ENCODE results near the gene ERMP1.

The ERMP1 gene

GRCh38 chr9:5851445-5851844 lies 18.5 kb upstream of the ERMP1 start:
- Histone ChIP-seq H3K4me2 (ENCODE audit: low read length) (no peak overlapping the region), H3K18ac (ENCODE audit: low read length) (no peak overlapping the region), H3K27ac (ENCODE audit: low read depth, low read length) (no peak overlapping the region), H2BK5ac (ENCODE audit: low read length) (no peak overlapping the region), H3K79me2 (ENCODE audit: control insufficient read depth, insufficient read depth, low read length) (no peaks in the 10 kb centered on the region), H2BK120ac (ENCODE audit: low read depth, low read length) (no peak overlapping the region), H3K4me1 (ENCODE audit: control insufficient read depth, low read depth, low read length) (no peaks in the 10 kb centered on the region), H4K5ac (ENCODE audit: low read length) (no peak overlapping the region), H3K56ac (ENCODE audit: low read length) (no peak overlapping the region), H2BK15ac (replicated peaks; ENCODE audit: low read depth) (no peak overlapping the region), H3K4ac (ENCODE audit: low read depth, low read length) (no peak overlapping the region), H3K79me1 (ENCODE audit: low read length) (no peaks in the 10 kb centered on the region), H3K23ac (ENCODE audit: low read length) (no peak overlapping the region), H3K9ac (ENCODE audit: low read length) (no peak overlapping the region), H3K4me3 (ENCODE audit: low read length) (no peak overlapping the region), H3K27me3 (ENCODE audit: insufficient read depth, low read length, poor library complexity) (no peaks in the 10 kb centered on the region), H4K8ac (ENCODE audit: low read depth, low read length) (no peak overlapping the region), H3K36me3 (ENCODE audit: control insufficient read depth, insufficient read depth, low read length) (no peaks in the 10 kb centered on the region), H2AK5ac (ENCODE audit: low read length) (no peak overlapping the region)
- DNase-seq: no peak
- WGBS (ENCODE audit: extremely low coverage, insufficient coverage, low lambda C conversion rate): no CpG with 5 or more reads among the region's 2 CpGs

- Histone ChIP-seq H3K9ac (ENCODE audit: low read length) (no peak overlapping the region), H4K5ac (ENCODE audit: low read length) (no peak overlapping the region), H3K27ac (ENCODE audit: low read depth, low read length) (no peak overlapping the region), H3K4ac (ENCODE audit: low read depth, low read length) (no peak overlapping the region), H3K23ac (ENCODE audit: low read length) (no peak overlapping the region), H3K36me3 (ENCODE audit: control insufficient read depth, insufficient read depth, low read length) (no peaks in the 10 kb centered on the region), H3K79me2 (ENCODE audit: control insufficient read depth, insufficient read depth, low read length) (no peaks in the 10 kb centered on the region), H3K4me2 (ENCODE audit: low read length) (no peak overlapping the region), H4K8ac (ENCODE audit: low read depth, low read length) (no peak overlapping the region), H3K79me1 (ENCODE audit: low read length) (no peaks in the 10 kb centered on the region), H3K4me1 (ENCODE audit: control insufficient read depth, low read depth, low read length) (no peaks in the 10 kb centered on the region), H3K27me3 (ENCODE audit: insufficient read depth, low read length, poor library complexity) (no peaks in the 10 kb centered on the region), H2AK5ac (ENCODE audit: low read length) (no peak overlapping the region), H3K56ac (ENCODE audit: low read length) (peak overlapping the region; percentile 7), H3K18ac (ENCODE audit: low read length) (no peak overlapping the region), H3K4me3 (ENCODE audit: low read length) (no peak overlapping the region), H2BK5ac (ENCODE audit: low read length) (no peak overlapping the region), H2BK120ac (ENCODE audit: low read depth, low read length) (no peak overlapping the region), H2BK15ac (replicated peaks; ENCODE audit: low read depth) (no peak overlapping the region)
- no peak for DNase-seq
Observed at GRCh38 chr9:5850724-5851122, 17.8 kb upstream of the ERMP1 start.

GRCh38 chr9:5848372-5848882 lies 15.5 kb upstream of the ERMP1 start:
- Histone ChIP-seq H3K18ac (ENCODE audit: low read length) (no peak overlapping the region), H3K36me3 (ENCODE audit: control insufficient read depth, insufficient read depth, low read length) (no peaks in the 10 kb centered on the region), H4K8ac (ENCODE audit: low read depth, low read length) (no peak overlapping the region), H3K4me1 (ENCODE audit: control insufficient read depth, low read depth, low read length) (no peaks in the 10 kb centered on the region), H3K79me1 (ENCODE audit: low read length) (no peaks in the 10 kb centered on the region), H2BK5ac (ENCODE audit: low read length) (no peak overlapping the region), H3K9ac (ENCODE audit: low read length) (no peak overlapping the region), H3K27ac (ENCODE audit: low read depth, low read length) (no peak overlapping the region), H3K4me2 (ENCODE audit: low read length) (no peak overlapping the region), H2BK15ac (replicated peaks; ENCODE audit: low read depth) (no peak overlapping the region), H3K4me3 (ENCODE audit: low read length) (no peak overlapping the region), H3K56ac (ENCODE audit: low read length) (no peak overlapping the region), H3K79me2 (ENCODE audit: control insufficient read depth, insufficient read depth, low read length) (no peaks in the 10 kb centered on the region), H3K4ac (ENCODE audit: low read depth, low read length) (no peak overlapping the region), H2AK5ac (ENCODE audit: low read length) (no peak overlapping the region), H4K5ac (ENCODE audit: low read length) (no peak overlapping the region), H2BK120ac (ENCODE audit: low read depth, low read length) (no peak overlapping the region), H3K27me3 (ENCODE audit: insufficient read depth, low read length, poor library complexity) (no peaks in the 10 kb centered on the region), H3K23ac (ENCODE audit: low read length) (no peak overlapping the region)
- no peak for DNase-seq
- WGBS (ENCODE audit: extremely low coverage, insufficient coverage, low lambda C conversion rate): no CpG with 5 or more reads among the region's 3 CpGs

- WGBS (ENCODE audit: extremely low coverage, insufficient coverage, low lambda C conversion rate): no CpG with 5 or more reads among the region's 4 CpGs
- Histone ChIP-seq H2BK15ac (replicated peaks; ENCODE audit: low read depth) (no peak overlapping the region), H3K4ac (ENCODE audit: low read depth, low read length) (no peak overlapping the region), H2BK120ac (ENCODE audit: low read depth, low read length) (no peak overlapping the region), H3K23ac (ENCODE audit: low read length) (no peak overlapping the region), H3K56ac (ENCODE audit: low read length) (no peak overlapping the region), H3K36me3 (ENCODE audit: control insufficient read depth, insufficient read depth, low read length) (no peaks in the 10 kb centered on the region), H3K4me2 (ENCODE audit: low read length) (no peak overlapping the region), H3K4me1 (ENCODE audit: control insufficient read depth, low read depth, low read length) (no peaks in the 10 kb centered on the region), H3K79me2 (ENCODE audit: control insufficient read depth, insufficient read depth, low read length) (no peaks in the 10 kb centered on the region), H4K8ac (ENCODE audit: low read depth, low read length) (no peak overlapping the region), H3K9ac (ENCODE audit: low read length) (no peak overlapping the region), H3K79me1 (ENCODE audit: low read length) (no peaks in the 10 kb centered on the region), H4K5ac (ENCODE audit: low read length) (no peak overlapping the region), H3K18ac (ENCODE audit: low read length) (no peak overlapping the region), H2BK5ac (ENCODE audit: low read length) (no peak overlapping the region), H3K4me3 (ENCODE audit: low read length) (no peak overlapping the region), H3K27ac (ENCODE audit: low read depth, low read length) (no peak overlapping the region), H3K27me3 (ENCODE audit: insufficient read depth, low read length, poor library complexity) (no peaks in the 10 kb centered on the region), H2AK5ac (ENCODE audit: low read length) (no peak overlapping the region)
- no peak for DNase-seq
Observed at GRCh38 chr9:5846501-5846921, 13.6 kb upstream of the ERMP1 start.

- Histone ChIP-seq H3K4me1 (ENCODE audit: control insufficient read depth, low read depth, low read length) (no peaks in the 10 kb centered on the region), H3K27me3 (ENCODE audit: insufficient read depth, low read length, poor library complexity) (no peaks in the 10 kb centered on the region), H2BK120ac (ENCODE audit: low read depth, low read length) (no peak overlapping the region), H3K79me1 (ENCODE audit: low read length) (no peaks in the 10 kb centered on the region), H3K9ac (ENCODE audit: low read length) (no peak overlapping the region), H3K4me3 (ENCODE audit: low read length) (no peak overlapping the region), H3K79me2 (ENCODE audit: control insufficient read depth, insufficient read depth, low read length) (no peaks in the 10 kb centered on the region), H3K4me2 (ENCODE audit: low read length) (no peak overlapping the region), H2AK5ac (ENCODE audit: low read length) (no peak overlapping the region), H3K36me3 (ENCODE audit: control insufficient read depth, insufficient read depth, low read length) (no peaks in the 10 kb centered on the region), H3K18ac (ENCODE audit: low read length) (no peak overlapping the region), H4K8ac (ENCODE audit: low read depth, low read length) (no peak overlapping the region), H4K5ac (ENCODE audit: low read length) (no peak overlapping the region), H3K4ac (ENCODE audit: low read depth, low read length) (no peak overlapping the region), H3K27ac (ENCODE audit: low read depth, low read length) (no peak overlapping the region), H2BK15ac (replicated peaks; ENCODE audit: low read depth) (no peak overlapping the region), H3K23ac (ENCODE audit: low read length) (no peak overlapping the region), H2BK5ac (ENCODE audit: low read length) (no peak overlapping the region), H3K56ac (ENCODE audit: low read length) (no peak overlapping the region)
- WGBS (ENCODE audit: extremely low coverage, insufficient coverage, low lambda C conversion rate): no CpG with 5 or more reads among the region's 1 CpG
- DNase-seq: no peak
Observed at GRCh38 chr9:5846096-5846495, 13.2 kb upstream of the ERMP1 start.

- H4K8ac ChIP-seq (ENCODE audit: low read depth, low read length): no peak overlapping the region
- H3K79me1 ChIP-seq (ENCODE audit: low read length): no peaks in the 10 kb centered on the region
- no peaks in the 10 kb centered on the region for H3K79me2 ChIP-seq (ENCODE audit: control insufficient read depth, insufficient read depth, low read length)
- no peak overlapping the region for H3K56ac ChIP-seq (ENCODE audit: low read length)
- H3K27ac ChIP-seq (ENCODE audit: low read depth, low read length): no peak overlapping the region
- no peaks in the 10 kb centered on the region for H3K27me3 ChIP-seq (ENCODE audit: insufficient read depth, low read length, poor library complexity)
- no peak overlapping the region for H3K4me2 ChIP-seq (ENCODE audit: low read length)
- no peak overlapping the region for H3K9ac ChIP-seq (ENCODE audit: low read length)
- H3K4me1 ChIP-seq (ENCODE audit: control insufficient read depth, low read depth, low read length): no peaks in the 10 kb centered on the region
- H2BK120ac ChIP-seq (ENCODE audit: low read depth, low read length): no peak overlapping the region
- DNase-seq: no peak
- H3K4ac ChIP-seq (ENCODE audit: low read depth, low read length): no peak overlapping the region
- no CpG with 5 or more reads among the region's 1 CpG for WGBS (ENCODE audit: extremely low coverage, insufficient coverage, low lambda C conversion rate)
- H4K5ac ChIP-seq (ENCODE audit: low read length): no peak overlapping the region
- H3K18ac ChIP-seq (ENCODE audit: low read length): no peak overlapping the region
- H2AK5ac ChIP-seq (ENCODE audit: low read length): no peak overlapping the region
- no peak overlapping the region for H2BK15ac ChIP-seq (replicated peaks; ENCODE audit: low read depth)
- H3K36me3 ChIP-seq (ENCODE audit: control insufficient read depth, insufficient read depth, low read length): no peaks in the 10 kb centered on the region
- H3K4me3 ChIP-seq (ENCODE audit: low read length): no peak overlapping the region
- H2BK5ac ChIP-seq (ENCODE audit: low read length): no peak overlapping the region
- no peak overlapping the region for H3K23ac ChIP-seq (ENCODE audit: low read length)
Observed at GRCh38 chr9:5845157-5845531, 12.2 kb upstream of the ERMP1 start.

Data from mesendoderm (in vitro differentiated cells).